Neural progenitor cell (in vitro differentiated cells): ENCODE results near the gene MOCOS.

Experiments
- EZH2 ChIP-seq: fragments of 200-600 bp; sonication (generic); IDR thresholded peaks from 2 replicates; pipeline ENCODE4 v1.6.1; 2017; ENCODE audit warnings: antibody characterized with exemption, mild to moderate bottlenecking, moderate library complexity
- TF ChIP-seq, protein P1 (sequence below): fragments of 200-600 bp; sonication (generic); IDR thresholded peaks from 2 replicates; pipeline ENCODE4 v1.5.1; 2017; ENCODE audit warnings: antibody characterized with exemption, mild to moderate bottlenecking

DNA sequence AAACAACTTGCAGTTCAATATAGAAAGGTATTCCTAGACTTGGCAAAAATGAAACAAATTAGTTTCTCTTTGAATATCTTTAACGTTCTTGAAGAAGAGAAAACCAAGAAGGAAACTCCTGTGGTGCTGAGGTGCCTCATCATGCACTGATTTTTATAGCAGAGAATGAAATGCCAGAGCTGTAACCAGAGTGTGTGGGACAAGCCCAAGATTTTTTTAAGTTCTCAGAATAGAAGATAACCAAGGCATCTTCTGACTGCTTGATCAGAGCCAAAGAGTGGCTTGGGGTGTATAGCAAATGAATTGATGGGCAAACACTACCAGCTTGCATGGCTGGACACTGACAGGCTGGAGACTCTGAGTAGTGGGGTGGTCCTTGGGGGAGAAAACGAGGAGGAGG lies 118.1 kb downstream of the MOCOS start:
- TF ChIP-seq, protein P1, sequence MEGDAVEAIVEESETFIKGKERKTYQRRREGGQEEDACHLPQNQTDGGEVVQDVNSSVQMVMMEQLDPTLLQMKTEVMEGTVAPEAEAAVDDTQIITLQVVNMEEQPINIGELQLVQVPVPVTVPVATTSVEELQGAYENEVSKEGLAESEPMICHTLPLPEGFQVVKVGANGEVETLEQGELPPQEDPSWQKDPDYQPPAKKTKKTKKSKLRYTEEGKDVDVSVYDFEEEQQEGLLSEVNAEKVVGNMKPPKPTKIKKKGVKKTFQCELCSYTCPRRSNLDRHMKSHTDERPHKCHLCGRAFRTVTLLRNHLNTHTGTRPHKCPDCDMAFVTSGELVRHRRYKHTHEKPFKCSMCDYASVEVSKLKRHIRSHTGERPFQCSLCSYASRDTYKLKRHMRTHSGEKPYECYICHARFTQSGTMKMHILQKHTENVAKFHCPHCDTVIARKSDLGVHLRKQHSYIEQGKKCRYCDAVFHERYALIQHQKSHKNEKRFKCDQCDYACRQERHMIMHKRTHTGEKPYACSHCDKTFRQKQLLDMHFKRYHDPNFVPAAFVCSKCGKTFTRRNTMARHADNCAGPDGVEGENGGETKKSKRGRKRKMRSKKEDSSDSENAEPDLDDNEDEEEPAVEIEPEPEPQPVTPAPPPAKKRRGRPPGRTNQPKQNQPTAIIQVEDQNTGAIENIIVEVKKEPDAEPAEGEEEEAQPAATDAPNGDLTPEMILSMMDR, result no peak
- no peak for TF ChIP-seq EZH2
